A549 (cell line): ENCODE results near the gene AIP. TPM values are rescaled to one million over a fixed set of nuclear protein-coding genes. Genes with fewer than 3 reads are reported as not detected.
A peak's percentile ranks its signal among the peaks of the same experiment; 100 is the strongest.

Experiments
- BHLHE40 ChIP-seq: IDR thresholded peaks from 2 replicates; pipeline ENCODE4 v1.6.1; 2012; ENCODE audit warnings: low read depth, low read length, inconsistent platforms
- CBX8 ChIP-seq: fragments of 200-600 bp; sonication (generic); IDR thresholded peaks from 2 replicates; pipeline ENCODE4 v1.6.1; 2016
- CHD2 ChIP-seq: fragments of 150-350 bp; IDR thresholded peaks from 2 replicates; pipeline ENCODE4 v1.6.1; 2014; ENCODE audit warnings: low read length; ENCODE audit not compliant: partially characterized antibody
- EHMT2 ChIP-seq: fragments of 200-600 bp; sonication (generic); IDR thresholded peaks from 2 replicates; pipeline ENCODE4 v1.6.1; 2016; ENCODE audit warnings: antibody characterized with exemption, low read depth, mild to moderate bottlenecking, moderate library complexity
- EP300 ChIP-seq, 2 experiments: fragments of >200 bp; sonication (Bioruptor Twin); formaldehyde crosslinking; IDR thresholded peaks; 2 replicates in 1 of 2; 3 replicates in 1 of 2; pipeline ENCODE4 v1.6.1; 2016 to 2017
- ESRRA ChIP-seq: fragments of 150-350 bp; IDR thresholded peaks from 2 replicates; pipeline ENCODE4 v1.6.1; 2014; ENCODE audit warnings: mild to moderate bottlenecking, low read length, borderline replicate concordance
- FOSB ChIP-seq: fragments of 250-450 bp; sonication (Bioruptor Pico); IDR thresholded peaks from 2 replicates; pipeline ENCODE4 v1.5.0; 2020; ENCODE audit warnings: mild to moderate bottlenecking, moderate library complexity
- FOSL2 ChIP-seq, 2 experiments: fragments of 450-650 bp in 1 of 2; fragments of >200 bp in 1 of 2; sonication (Bioruptor Twin) in 1 of 2; formaldehyde crosslinking; IDR thresholded peaks; 2 replicates each; pipeline versions ENCODE4 v1.5.0 to v1.6.1; 2016 to 2020; ENCODE audit warnings: mild to moderate bottlenecking in 1 of 2, moderate library complexity in 1 of 2
- GATA3 ChIP-seq: IDR thresholded peaks from 2 replicates; pipeline ENCODE4 v1.6.1; 2012; ENCODE audit warnings: borderline replicate concordance
- HEYL ChIP-seq: fragments of 250-450 bp; sonication (Bioruptor Pico); IDR thresholded peaks from 2 replicates; pipeline ENCODE4 v1.8.0; 2021; ENCODE audit warnings: mild to moderate bottlenecking, moderate library complexity
- JUN ChIP-seq, 2 experiments: fragments of >200 bp; sonication (Bioruptor Twin); formaldehyde crosslinking; IDR thresholded peaks; 2 replicates in 1 of 2; 3 replicates in 1 of 2; pipeline ENCODE4 v1.6.1; 2016 to 2017
- KDM1A ChIP-seq: fragments of 200-600 bp; sonication (generic); IDR thresholded peaks from 2 replicates; pipeline ENCODE4 v1.6.1; 2016; ENCODE audit warnings: low read depth, mild to moderate bottlenecking
- KDM5A ChIP-seq: fragments of 200-600 bp; sonication (generic); IDR thresholded peaks from 2 replicates; pipeline ENCODE4 v1.6.1; 2016; ENCODE audit warnings: antibody characterized with exemption, mild to moderate bottlenecking
- MAZ ChIP-seq: fragments of 150-350 bp; IDR thresholded peaks from 2 replicates; pipeline ENCODE4 v1.6.1; 2014; ENCODE audit warnings: antibody characterized with exemption, low read depth, low read length, borderline replicate concordance
- NFE2L2 ChIP-seq: fragments of 150-350 bp; conservative IDR thresholded peaks from 2 replicates; pipeline ENCODE4 v1.6.1; 2014; ENCODE audit warnings: low read length
- NPAS2 ChIP-seq: fragments of 250-450 bp; sonication (Bioruptor Pico); IDR thresholded peaks from 2 replicates; pipeline ENCODE4 v1.8.0; 2022; ENCODE audit warnings: mild to moderate bottlenecking, moderate library complexity, borderline replicate concordance
- PHF8 ChIP-seq: fragments of 200-600 bp; sonication (generic); IDR thresholded peaks from 2 replicates; pipeline ENCODE4 v1.6.1; 2016; ENCODE audit warnings: low read depth, mild to moderate bottlenecking, antibody characterized with exemption, moderate library complexity, borderline replicate concordance
- POLR2A ChIP-seq: IDR thresholded peaks from 2 replicates; pipeline ENCODE4 v1.6.1; 2012; ENCODE audit warnings: mild to moderate bottlenecking, low read length
- POLR2AphosphoS2 ChIP-seq: conservative IDR thresholded peaks from 2 replicates; pipeline ENCODE4 v1.6.1; 2012; ENCODE audit warnings: low read length, improper control_type of control experiment, inconsistent platforms
- RAD21 ChIP-seq, 2 experiments: fragments of >200 bp in 1 of 2; sonication (Bioruptor Twin) in 1 of 2; formaldehyde crosslinking in 1 of 2; IDR thresholded peaks in 1 of 2; conservative IDR thresholded peaks in 1 of 2; 2 replicates in 1 of 2; 3 replicates in 1 of 2; pipeline ENCODE4 v1.6.1; 2012 to 2018; ENCODE audit warnings: inconsistent platforms in 1 of 2
- RARB ChIP-seq: fragments of 250-450 bp; sonication (Bioruptor Pico); IDR thresholded peaks from 2 replicates; pipeline ENCODE4 v1.8.0; 2021; ENCODE audit warnings: mild to moderate bottlenecking, moderate library complexity
- RCOR1 ChIP-seq: fragments of 150-350 bp; IDR thresholded peaks from 2 replicates; pipeline ENCODE4 v1.6.1; 2014; ENCODE audit warnings: antibody characterized with exemption, low read length, low read depth
- RNF2 ChIP-seq: fragments of 200-600 bp; sonication (generic); IDR thresholded peaks from 2 replicates; pipeline ENCODE4 v1.6.1; 2016; ENCODE audit warnings: low read depth, mild to moderate bottlenecking, antibody characterized with exemption, moderate library complexity, borderline replicate concordance
- SMC3 ChIP-seq: fragments of >200 bp; sonication (Bioruptor Twin); formaldehyde crosslinking; IDR thresholded peaks from 3 replicates; pipeline ENCODE4 v1.6.1; 2018; ENCODE audit warnings: inconsistent platforms
- SREBF2 ChIP-seq: fragments of 450-650 bp; IDR thresholded peaks from 2 replicates; pipeline ENCODE4 v1.6.1; 2014; ENCODE audit warnings: mild to moderate bottlenecking, moderate library complexity
- TFCP2L1 ChIP-seq: fragments of 250-450 bp; sonication (Bioruptor Pico); IDR thresholded peaks from 2 replicates; pipeline ENCODE4 v1.5.0; 2021; ENCODE audit warnings: mild to moderate bottlenecking
- ZSCAN20 ChIP-seq: fragments of 250-450 bp; sonication (Bioruptor Pico); IDR thresholded peaks from 2 replicates; pipeline ENCODE4 v1.8.0; 2022; ENCODE audit warnings: mild to moderate bottlenecking, moderate library complexity
- polyA plus RNA-seq, 4 experiments: library from polyadenylated mRNA; depleted of rRNA in 3 of 4; stranded (reverse); fragments of >200 nt; fragmentation: RNase III in 1 of 4; extraction: RNeasy Plus Mini Kit Qiagen cat#74134 plus additional on column Dnase treatment in 1 of 4; gene quantifications; 2 replicates in 3 of 4; 3 replicates in 1 of 4; pipeline ENCODE4 v1.2.3, GENCODE V29; 2011 to 2017
- TF ChIP-seq, protein P1 (sequence below): IDR thresholded peaks from 2 replicates; pipeline ENCODE4 v1.6.1; 2012; ENCODE audit warnings: low read depth, borderline replicate concordance
- TF ChIP-seq, protein P2 (sequence below): fragments of >200 bp; sonication (Bioruptor Twin); formaldehyde crosslinking; IDR thresholded peaks from 3 replicates; pipeline ENCODE4 v1.5.1; 2016
- TF ChIP-seq, protein P3 (sequence below): IDR thresholded peaks from 2 replicates; pipeline ENCODE4 v1.6.1; 2012
- TF ChIP-seq, protein P4 (sequence below): fragments of 250-450 bp; sonication (Bioruptor Pico); IDR thresholded peaks from 2 replicates; pipeline ENCODE4 v1.5.0; 2020; ENCODE audit warnings: low read depth, mild to moderate bottlenecking, moderate library complexity
- TF ChIP-seq, protein P5 (sequence below): fragments of 200-600 bp; sonication (generic); IDR thresholded peaks from 2 replicates; pipeline ENCODE4 v1.6.1; 2016; ENCODE audit warnings: antibody characterized with exemption, mild to moderate bottlenecking, moderate library complexity
- TF ChIP-seq, protein P6 (sequence below): fragments of 450-650 bp; IDR thresholded peaks from 2 replicates; pipeline ENCODE4 v1.6.1; 2014; ENCODE audit warnings: antibody characterized with exemption
- TF ChIP-seq, protein P7 (sequence below): IDR thresholded peaks from 2 replicates; pipeline ENCODE4 v1.6.1; 2012

Gene AIP
- polyA plus RNA-seq, 2 of the 4 experiments (the other 2 are of a cell fraction): 50.8 to 68.8 TPM

DNA sequence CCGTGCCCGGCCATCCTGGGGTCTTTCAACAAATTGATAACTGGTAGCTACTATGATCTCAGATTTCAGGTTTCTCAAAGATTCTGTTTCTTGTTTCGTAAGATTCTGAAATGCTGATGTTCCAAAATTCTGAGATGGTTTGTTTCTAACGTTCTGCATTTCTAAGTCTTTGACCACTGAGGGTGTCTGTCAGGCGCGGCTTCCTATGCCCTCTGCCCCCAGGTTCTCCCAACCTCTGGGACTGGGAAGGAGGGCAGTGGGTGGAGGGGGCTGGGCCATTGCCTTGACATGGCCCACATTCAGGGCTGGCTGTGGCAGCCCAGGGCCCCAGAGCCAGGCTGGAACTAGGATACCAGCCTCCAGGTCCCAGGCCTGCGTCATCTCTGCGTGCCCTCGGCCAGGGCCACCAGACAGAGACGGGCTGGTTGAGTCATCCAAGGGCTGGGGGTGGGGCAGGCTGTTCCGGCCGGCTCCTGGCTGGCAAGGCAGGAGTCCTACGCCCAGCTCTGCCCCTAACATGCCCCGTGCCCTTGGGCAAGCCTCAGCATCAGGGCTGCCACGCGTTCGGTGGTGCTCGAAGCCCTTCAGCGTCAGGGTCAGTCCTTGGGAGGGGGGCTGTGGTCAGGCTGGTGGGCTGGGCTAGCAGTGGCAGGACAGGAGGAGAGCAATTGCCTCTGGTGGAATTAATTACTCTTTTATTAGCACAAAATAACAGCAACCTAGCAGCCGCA, 19.0 kb upstream of the AIP start (continued):
- no peak; the same call in 1 of the 2 replicates for TF ChIP-seq RNF2
- no peak for TF ChIP-seq FOSB (CRISPR knock-in tag)
- TF ChIP-seq JUN (IDR thresholded peaks at IDR 0.05): peak in 1 of 2 experiments; percentile 35; a peak in 2 of 5 replicates
- no peak for TF ChIP-seq RCOR1
- TF ChIP-seq GATA3: no peak
- TF ChIP-seq, protein P1, sequence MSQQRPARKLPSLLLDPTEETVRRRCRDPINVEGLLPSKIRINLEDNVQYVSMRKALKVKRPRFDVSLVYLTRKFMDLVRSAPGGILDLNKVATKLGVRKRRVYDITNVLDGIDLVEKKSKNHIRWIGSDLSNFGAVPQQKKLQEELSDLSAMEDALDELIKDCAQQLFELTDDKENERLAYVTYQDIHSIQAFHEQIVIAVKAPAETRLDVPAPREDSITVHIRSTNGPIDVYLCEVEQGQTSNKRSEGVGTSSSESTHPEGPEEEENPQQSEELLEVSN: peak; percentile 94
- TF ChIP-seq NPAS2 (CRISPR knock-in tag): no peak; the same call in 1 of the 2 replicates
- TF ChIP-seq MAZ: no peak
- no peak for TF ChIP-seq PHF8
- no peak for TF ChIP-seq HEYL (CRISPR knock-in tag)
- TF ChIP-seq, protein P2, sequence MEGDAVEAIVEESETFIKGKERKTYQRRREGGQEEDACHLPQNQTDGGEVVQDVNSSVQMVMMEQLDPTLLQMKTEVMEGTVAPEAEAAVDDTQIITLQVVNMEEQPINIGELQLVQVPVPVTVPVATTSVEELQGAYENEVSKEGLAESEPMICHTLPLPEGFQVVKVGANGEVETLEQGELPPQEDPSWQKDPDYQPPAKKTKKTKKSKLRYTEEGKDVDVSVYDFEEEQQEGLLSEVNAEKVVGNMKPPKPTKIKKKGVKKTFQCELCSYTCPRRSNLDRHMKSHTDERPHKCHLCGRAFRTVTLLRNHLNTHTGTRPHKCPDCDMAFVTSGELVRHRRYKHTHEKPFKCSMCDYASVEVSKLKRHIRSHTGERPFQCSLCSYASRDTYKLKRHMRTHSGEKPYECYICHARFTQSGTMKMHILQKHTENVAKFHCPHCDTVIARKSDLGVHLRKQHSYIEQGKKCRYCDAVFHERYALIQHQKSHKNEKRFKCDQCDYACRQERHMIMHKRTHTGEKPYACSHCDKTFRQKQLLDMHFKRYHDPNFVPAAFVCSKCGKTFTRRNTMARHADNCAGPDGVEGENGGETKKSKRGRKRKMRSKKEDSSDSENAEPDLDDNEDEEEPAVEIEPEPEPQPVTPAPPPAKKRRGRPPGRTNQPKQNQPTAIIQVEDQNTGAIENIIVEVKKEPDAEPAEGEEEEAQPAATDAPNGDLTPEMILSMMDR: no peak
- TF ChIP-seq CBX8: no peak
- TF ChIP-seq SREBF2: no peak
- TF ChIP-seq, protein P3, sequence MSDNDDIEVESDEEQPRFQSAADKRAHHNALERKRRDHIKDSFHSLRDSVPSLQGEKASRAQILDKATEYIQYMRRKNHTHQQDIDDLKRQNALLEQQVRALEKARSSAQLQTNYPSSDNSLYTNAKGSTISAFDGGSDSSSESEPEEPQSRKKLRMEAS: peak; percentile 97
- TF ChIP-seq, protein P4, sequence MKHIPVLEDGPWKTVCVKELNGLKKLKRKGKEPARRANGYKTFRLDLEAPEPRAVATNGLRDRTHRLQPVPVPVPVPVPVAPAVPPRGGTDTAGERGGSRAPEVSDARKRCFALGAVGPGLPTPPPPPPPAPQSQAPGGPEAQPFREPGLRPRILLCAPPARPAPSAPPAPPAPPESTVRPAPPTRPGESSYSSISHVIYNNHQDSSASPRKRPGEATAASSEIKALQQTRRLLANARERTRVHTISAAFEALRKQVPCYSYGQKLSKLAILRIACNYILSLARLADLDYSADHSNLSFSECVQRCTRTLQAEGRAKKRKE (CRISPR knock-in tag): peak; percentile 58; the same call in 1 of the 2 replicates
- no peak; a peak in 1 of 5 replicates for TF ChIP-seq EP300 (IDR thresholded peaks at IDR 0.05)
- TF ChIP-seq, protein P5, sequence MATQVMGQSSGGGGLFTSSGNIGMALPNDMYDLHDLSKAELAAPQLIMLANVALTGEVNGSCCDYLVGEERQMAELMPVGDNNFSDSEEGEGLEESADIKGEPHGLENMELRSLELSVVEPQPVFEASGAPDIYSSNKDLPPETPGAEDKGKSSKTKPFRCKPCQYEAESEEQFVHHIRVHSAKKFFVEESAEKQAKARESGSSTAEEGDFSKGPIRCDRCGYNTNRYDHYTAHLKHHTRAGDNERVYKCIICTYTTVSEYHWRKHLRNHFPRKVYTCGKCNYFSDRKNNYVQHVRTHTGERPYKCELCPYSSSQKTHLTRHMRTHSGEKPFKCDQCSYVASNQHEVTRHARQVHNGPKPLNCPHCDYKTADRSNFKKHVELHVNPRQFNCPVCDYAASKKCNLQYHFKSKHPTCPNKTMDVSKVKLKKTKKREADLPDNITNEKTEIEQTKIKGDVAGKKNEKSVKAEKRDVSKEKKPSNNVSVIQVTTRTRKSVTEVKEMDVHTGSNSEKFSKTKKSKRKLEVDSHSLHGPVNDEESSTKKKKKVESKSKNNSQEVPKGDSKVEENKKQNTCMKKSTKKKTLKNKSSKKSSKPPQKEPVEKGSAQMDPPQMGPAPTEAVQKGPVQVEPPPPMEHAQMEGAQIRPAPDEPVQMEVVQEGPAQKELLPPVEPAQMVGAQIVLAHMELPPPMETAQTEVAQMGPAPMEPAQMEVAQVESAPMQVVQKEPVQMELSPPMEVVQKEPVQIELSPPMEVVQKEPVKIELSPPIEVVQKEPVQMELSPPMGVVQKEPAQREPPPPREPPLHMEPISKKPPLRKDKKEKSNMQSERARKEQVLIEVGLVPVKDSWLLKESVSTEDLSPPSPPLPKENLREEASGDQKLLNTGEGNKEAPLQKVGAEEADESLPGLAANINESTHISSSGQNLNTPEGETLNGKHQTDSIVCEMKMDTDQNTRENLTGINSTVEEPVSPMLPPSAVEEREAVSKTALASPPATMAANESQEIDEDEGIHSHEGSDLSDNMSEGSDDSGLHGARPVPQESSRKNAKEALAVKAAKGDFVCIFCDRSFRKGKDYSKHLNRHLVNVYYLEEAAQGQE: no peak
- 0 out of 2 replicates have a peak, but pooled peaks have one; percentile 15 for TF ChIP-seq TFCP2L1 (CRISPR knock-in tag)
- peak; percentile 61 for TF ChIP-seq POLR2A
- TF ChIP-seq KDM5A: no peak
- TF ChIP-seq, protein P6, sequence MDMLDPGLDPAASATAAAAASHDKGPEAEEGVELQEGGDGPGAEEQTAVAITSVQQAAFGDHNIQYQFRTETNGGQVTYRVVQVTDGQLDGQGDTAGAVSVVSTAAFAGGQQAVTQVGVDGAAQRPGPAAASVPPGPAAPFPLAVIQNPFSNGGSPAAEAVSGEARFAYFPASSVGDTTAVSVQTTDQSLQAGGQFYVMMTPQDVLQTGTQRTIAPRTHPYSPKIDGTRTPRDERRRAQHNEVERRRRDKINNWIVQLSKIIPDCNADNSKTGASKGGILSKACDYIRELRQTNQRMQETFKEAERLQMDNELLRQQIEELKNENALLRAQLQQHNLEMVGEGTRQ: no peak
- no peak for TF ChIP-seq POLR2AphosphoS2
- no peak; the same call in 2 of the 3 replicates for TF ChIP-seq SMC3
- no peak for TF ChIP-seq KDM1A
- TF ChIP-seq, protein P7, sequence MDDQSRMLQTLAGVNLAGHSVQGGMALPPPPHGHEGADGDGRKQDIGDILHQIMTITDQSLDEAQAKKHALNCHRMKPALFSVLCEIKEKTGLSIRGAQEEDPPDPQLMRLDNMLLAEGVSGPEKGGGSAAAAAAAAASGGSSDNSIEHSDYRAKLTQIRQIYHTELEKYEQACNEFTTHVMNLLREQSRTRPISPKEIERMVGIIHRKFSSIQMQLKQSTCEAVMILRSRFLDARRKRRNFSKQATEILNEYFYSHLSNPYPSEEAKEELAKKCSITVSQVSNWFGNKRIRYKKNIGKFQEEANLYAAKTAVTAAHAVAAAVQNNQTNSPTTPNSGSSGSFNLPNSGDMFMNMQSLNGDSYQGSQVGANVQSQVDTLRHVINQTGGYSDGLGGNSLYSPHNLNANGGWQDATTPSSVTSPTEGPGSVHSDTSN: no peak
- no peak for TF ChIP-seq NFE2L2
- TF ChIP-seq ESRRA: no peak
- no peak for TF ChIP-seq CHD2
- TF ChIP-seq RAD21 (conservative IDR thresholded peaks at IDR 0.05 in 1 of 2, IDR thresholded peaks at IDR 0.05 in 1 of 2): no peak
- TF ChIP-seq FOSL2 (IDR thresholded peaks at IDR 0.05): peak; percentile 52; the same call in 1 of the 2 replicates
- TF ChIP-seq FOSL2 (CRISPR knock-in tag; IDR thresholded peaks at IDR 0.05): peak; percentile 97
- no peak for TF ChIP-seq BHLHE40
- TF ChIP-seq ZSCAN20 (CRISPR knock-in tag): no peak
- no peak for TF ChIP-seq EHMT2
- no peak for TF ChIP-seq RARB (CRISPR knock-in tag)
